ENCODE measurements around the gene CPNE9. TPM values are rescaled to one million over a fixed set of nuclear protein-coding genes. Genes with fewer than 3 reads are reported as not detected.

The CPNE9 gene
- total RNA-seq, 1 experiment from 2014 or later: 3.5 TPM

DNA sequence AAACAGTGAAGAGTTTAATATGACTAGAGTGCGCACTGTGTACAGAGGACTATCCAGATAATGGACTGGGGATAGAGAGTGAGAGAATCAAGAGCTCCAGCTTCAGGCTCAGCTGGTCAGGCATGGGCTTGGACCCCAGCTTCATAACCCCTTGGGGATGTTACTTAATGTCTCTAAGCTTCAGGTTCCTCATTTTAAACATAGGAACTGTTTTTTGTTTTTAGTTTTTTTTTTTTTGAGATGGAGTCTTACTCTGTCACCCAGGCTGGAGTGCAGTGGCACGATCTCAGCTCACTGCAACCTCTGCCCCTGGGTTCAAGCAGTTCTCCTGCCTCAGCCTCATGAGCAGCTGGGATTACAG lies 18.0 kb downstream of the CPNE9 start:
- Histone ChIP-seq H4K20me1 (ENCODE audit: control insufficient read depth, insufficient read depth, insufficient read length) (no peaks in the 10 kb centered on the region), H3K9ac (ENCODE audit: extremely low read depth, insufficient read length, low read length) (no peak overlapping the region), H2AK5ac (ENCODE audit: insufficient read length, low read length) (no peak overlapping the region), H3K79me2 (ENCODE audit: insufficient read depth, low read length) (no peaks in the 10 kb centered on the region), H2BK20ac (ENCODE audit: low read depth, low read length, poor library complexity, severe bottlenecking) (no peak overlapping the region), H3K14ac (ENCODE audit: insufficient read depth, low read length) (no peak overlapping the region), H3K27me3 (ENCODE audit: insufficient read depth, low read length) (no peaks in the 10 kb centered on the region), H4K91ac (ENCODE audit: insufficient read length, low read depth, low read length) (no peak overlapping the region), H2BK12ac (ENCODE audit: insufficient read length, low read depth, low read length) (no peak overlapping the region), H2BK15ac (ENCODE audit: low read depth, low read length) (no peak overlapping the region), H3K56ac (ENCODE audit: insufficient read length, low read depth, low read length) (no peak overlapping the region), H2BK5ac (ENCODE audit: insufficient read length, low read length) (no peak overlapping the region), H3K4me1 (ENCODE audit: insufficient read depth, low read length) (no peaks in the 10 kb centered on the region), H3K23me2 (ENCODE audit: insufficient read length, low read depth, low read length, poor library complexity, severe bottlenecking) (no peaks in the 10 kb centered on the region), H3T11ph (ENCODE audit: low read length) (no peak overlapping the region), H2AFZ (ENCODE audit: low read length) (no peak overlapping the region), H3K18ac (ENCODE audit: insufficient read length, low read depth, low read length) (no peak overlapping the region), H3K79me1 (ENCODE audit: insufficient read depth, low read depth, low read length, poor library complexity, severe bottlenecking) (no peaks in the 10 kb centered on the region), H4K8ac (replicated peaks; ENCODE audit: insufficient read length, low read depth, low read length) (no peak overlapping the region), H3K27ac (ENCODE audit: insufficient read length, low read depth, low read length) (no peak overlapping the region), H2BK120ac (ENCODE audit: low read depth, low read length, poor library complexity, severe bottlenecking) (no peak overlapping the region), H3K23ac (ENCODE audit: insufficient read length, low read depth, low read length) (no peak overlapping the region), H3K4me2 (ENCODE audit: insufficient read depth, insufficient read length, low read length) (no peak overlapping the region), H3K9me3 (ENCODE audit: control insufficient read depth, low read depth, low read length) (no peaks in the 10 kb centered on the region), H3K4ac (ENCODE audit: low read depth, low read length) (no peak overlapping the region), H4K5ac (ENCODE audit: insufficient read length, low read depth, low read length) (no peak overlapping the region)
- TF ChIP-seq, protein P1, sequence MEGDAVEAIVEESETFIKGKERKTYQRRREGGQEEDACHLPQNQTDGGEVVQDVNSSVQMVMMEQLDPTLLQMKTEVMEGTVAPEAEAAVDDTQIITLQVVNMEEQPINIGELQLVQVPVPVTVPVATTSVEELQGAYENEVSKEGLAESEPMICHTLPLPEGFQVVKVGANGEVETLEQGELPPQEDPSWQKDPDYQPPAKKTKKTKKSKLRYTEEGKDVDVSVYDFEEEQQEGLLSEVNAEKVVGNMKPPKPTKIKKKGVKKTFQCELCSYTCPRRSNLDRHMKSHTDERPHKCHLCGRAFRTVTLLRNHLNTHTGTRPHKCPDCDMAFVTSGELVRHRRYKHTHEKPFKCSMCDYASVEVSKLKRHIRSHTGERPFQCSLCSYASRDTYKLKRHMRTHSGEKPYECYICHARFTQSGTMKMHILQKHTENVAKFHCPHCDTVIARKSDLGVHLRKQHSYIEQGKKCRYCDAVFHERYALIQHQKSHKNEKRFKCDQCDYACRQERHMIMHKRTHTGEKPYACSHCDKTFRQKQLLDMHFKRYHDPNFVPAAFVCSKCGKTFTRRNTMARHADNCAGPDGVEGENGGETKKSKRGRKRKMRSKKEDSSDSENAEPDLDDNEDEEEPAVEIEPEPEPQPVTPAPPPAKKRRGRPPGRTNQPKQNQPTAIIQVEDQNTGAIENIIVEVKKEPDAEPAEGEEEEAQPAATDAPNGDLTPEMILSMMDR (conservative IDR thresholded peaks at IDR 0.05): no peak
- no peaks in the 10 kb centered on the region for H3K36me3 Mint-ChIP-seq (ENCODE audit: insufficient read depth in 1 of 3, low read depth in 3 of 3)
- WGBS (ENCODE audit: extremely low coverage, insufficient read length, low lambda C conversion rate): no CpG with 5 or more reads among the region's 2 CpGs
- H3K27ac Mint-ChIP-seq: no peak overlapping the region
- H3K4me3 Mint-ChIP-seq: no peak overlapping the region
- DNase-seq: no peak
- peaks cover 7% of the 10 kb centered on the region for H3K27me3 Mint-ChIP-seq (ENCODE audit: low read depth)
- H3K9me3 Mint-ChIP-seq: no peaks in the 10 kb centered on the region
- H3K4me1 Mint-ChIP-seq: peaks cover 6 to 8% of the 10 kb centered on the region in 2 experiments

All from H9 (cell line).